HuH-7 (cell line): ENCODE measurements around the gene TMEM220.

Experiments
- DNase-seq: peaks from one replicate; pipeline ENCODE4 v3.0.0; 2011; ENCODE audit warnings: low spot score

Gene TMEM220

DNA sequence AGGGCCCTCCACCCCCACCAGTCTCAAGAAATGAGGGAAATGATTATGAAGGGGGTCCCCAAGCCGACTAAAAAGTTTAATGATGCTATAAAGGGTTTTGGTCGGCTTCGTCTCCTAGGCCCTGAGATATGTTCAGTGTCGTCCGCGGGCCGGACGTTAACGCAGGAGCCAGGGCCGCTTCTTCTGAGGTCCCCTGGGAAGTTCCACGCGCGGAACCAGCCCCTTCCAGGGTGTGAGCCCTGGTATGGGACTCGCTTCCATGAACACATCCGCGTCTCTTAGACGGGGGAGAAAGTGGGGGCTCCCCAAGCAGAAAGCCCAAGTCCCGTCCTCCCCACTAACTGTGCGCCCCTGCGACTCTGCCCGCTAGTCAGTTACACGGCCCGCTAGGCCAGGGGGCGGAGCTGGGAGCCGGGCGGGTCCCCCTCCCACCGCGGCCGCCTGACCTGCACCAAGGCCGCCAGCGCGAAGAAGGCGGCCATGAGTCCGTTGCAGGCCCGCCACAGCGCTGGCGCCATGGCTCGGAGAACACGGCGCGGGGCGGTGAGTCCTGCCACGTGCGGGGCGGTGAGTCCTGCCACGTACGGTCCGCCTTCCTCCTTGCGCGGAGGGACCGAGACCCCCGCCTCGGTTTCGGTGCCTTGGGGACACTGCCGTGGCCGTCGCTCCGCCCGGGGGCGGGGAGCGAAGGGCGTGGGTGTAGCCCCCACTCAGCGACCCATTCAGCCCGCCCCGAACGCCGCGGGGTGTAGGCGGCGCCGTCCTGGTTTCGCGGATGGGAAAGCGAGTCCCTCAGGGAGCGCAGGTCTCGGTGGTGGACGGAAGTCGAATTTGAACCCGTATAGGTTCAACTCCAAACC lies at the start of gene TMEM220:
TSS of gene TMEM220 (minus strand) at position 690 of the 860 bp plus-strand sequence. CDS start at position 518, 172 bp downstream.
- DNase-seq: peak; percentile 55

DNA sequence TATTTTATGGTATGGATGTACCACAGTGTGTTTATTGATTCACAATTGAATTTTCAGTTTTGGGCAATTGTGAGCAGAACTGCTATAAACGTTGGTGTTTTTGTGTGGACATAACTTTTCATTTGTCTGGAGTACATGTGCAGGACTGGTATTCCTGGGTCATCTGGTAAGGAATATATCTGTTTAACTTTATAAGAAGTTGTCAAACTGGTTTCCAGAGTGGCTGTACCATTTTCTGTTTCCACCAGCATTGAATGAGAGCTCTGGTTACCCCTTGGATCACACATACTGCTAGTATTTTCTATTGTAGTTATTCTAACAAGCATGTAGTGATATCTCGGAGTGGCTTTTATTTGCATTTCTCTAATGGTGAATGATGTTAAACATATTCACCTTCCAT lies 49.8 kb upstream of the TMEM220 start:
- DNase-seq: no peak

DNA sequence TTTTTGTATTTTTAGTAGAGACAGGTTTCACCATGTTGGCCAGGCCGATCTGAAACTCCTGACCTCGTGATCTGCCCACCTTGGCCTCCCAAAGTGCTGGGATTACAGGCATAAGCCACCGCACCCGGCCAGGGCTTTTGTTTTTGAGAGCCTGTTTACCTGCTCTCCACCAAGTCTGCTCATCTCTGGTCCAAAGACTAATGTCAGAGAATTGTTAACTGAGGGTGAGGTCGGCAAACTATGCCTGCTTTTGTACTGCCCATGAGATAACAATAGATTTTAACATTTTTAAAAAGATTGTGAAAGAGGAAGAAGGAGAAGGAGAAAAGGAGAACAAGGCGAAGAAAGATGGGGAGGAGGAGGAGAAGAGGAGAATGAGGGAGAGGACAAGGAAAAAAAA lies 48.1 kb upstream of the TMEM220 start:
- DNase-seq: no peak

GRCh38 chr17:10777131-10777807 lies 47.4 kb upstream of the TMEM220 start:
- no peak for DNase-seq

GRCh38 chr17:10776381-10776780 lies 46.6 kb upstream of the TMEM220 start:
- DNase-seq: no peak

GRCh38 chr17:10775740-10776356 lies 46.0 kb upstream of the TMEM220 start:
- no peak for DNase-seq

DNA sequence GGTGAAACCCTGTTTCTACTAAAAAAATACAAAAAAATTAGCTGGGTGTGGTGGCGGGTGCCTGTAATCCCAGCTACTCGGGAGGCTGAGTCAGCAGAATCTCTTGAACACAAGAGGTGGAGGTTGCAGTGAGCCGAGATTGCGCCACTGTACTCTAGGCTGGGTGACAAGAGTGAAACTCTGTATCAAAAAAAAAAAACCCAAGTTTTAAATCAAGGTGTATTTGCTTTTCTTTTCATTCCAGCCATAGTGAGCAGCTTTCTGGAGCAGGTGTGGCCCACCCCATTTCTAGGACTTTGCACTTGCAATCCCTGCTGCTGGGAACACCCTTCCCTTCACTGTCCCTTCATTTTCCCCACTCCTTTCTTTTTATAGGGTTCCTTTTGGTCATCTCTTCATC lies 45.2 kb upstream of the TMEM220 start:
- DNase-seq: no peak

- no peak for DNase-seq
These were observed 43.6 kb upstream of the TMEM220 start for GRCh38 chr17:10773391-10773790.

GRCh38 chr17:10772425-10773380 lies 42.9 kb upstream of the TMEM220 start:
- no peak for DNase-seq

DNA sequence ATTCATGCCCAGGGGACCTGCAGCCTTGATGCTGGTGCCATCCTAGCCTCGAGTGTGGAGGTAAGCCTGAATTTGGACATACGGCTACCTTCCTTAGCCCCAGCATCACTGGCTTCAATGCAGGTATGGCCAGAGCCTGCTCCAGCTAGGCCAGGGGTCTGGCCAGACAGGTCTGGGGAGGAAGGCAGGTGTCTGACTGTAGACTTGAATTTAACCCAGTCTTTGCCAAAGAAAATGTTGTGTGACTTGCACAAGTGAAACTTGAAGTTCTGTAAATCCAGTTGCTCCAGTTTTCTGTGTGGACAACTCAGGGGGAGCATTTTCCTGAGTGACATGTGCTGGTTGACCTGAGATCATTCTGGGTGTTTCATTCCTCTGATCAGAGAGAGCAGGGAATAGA lies 41.3 kb upstream of the TMEM220 start:
- no peak for DNase-seq

DNA sequence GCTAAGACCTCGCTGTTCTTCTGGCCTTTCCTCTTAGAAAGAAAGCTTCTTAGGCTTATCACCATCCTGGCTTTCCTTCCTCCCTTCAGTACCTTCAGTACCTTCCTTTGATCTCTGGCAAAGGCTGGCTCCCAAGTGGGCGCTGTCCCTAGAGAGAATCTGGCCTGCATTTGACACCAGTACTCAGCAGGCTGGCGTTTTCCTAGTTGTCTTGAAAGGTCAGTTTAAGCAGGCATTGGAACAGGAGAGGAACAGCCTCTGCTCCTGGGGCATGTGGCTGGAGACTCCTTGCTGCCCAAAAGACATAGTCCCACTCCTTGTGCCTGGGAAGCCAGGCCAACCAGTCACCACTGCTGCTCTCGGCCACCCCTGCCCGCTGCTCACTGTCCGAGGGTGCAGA lies 40.0 kb upstream of the TMEM220 start:
- no peak for DNase-seq

GRCh38 chr17:10768750-10769251 lies 39.0 kb upstream of the TMEM220 start:
- no peak for DNase-seq

DNA sequence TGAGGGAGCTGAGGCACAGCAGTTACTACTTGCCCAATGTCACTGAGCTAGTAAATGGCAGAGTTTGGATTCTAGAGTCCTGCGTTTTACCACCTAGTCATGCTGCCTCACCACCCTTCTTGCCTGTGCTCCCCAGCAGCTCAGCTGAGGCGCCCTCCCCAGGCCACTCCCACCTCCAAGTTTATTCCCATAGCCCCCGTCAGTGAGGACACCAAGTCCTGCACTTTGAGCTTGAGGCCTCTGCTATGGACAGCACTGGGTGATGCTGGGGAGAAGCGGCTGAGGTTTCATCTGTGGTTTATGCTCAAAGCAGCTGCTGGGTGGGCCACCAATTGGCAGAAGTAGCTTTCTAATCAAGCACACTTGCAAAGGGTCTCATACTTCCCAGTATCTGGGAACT lies 37.4 kb upstream of the TMEM220 start:
- no peak for DNase-seq

- DNase-seq: no peak
These were observed 32.2 kb upstream of the TMEM220 start for GRCh38 chr17:10762037-10762436.

DNA sequence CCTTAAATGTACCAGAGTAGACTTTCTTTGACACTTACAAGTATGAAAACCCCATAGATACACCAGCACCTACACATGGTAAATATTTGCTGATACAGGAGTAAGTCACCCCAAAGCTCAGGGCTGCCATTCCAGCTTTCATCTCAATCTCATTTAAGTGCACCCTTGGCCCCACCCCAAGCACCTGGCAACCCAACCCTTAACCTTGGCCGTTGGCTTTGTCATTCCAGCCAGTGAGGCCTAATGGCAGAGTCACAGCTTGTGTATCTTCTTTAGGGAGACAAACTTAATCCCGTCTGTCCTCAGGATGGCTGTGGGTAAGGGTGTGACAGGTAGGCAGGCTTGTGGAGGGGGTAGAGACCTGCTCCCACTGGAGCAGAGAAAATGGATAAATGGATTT lies 31.5 kb upstream of the TMEM220 start:
- DNase-seq: no peak

- DNase-seq: no peak
These were observed 28.2 kb upstream of the TMEM220 start for GRCh38 chr17:10758062-10758461.

- no peak for DNase-seq
These were observed 27.8 kb upstream of the TMEM220 start for GRCh38 chr17:10757647-10758046.

- peak; percentile 63 for DNase-seq
These were observed 27.2 kb upstream of the TMEM220 start for GRCh38 chr17:10757067-10757466.

DNA sequence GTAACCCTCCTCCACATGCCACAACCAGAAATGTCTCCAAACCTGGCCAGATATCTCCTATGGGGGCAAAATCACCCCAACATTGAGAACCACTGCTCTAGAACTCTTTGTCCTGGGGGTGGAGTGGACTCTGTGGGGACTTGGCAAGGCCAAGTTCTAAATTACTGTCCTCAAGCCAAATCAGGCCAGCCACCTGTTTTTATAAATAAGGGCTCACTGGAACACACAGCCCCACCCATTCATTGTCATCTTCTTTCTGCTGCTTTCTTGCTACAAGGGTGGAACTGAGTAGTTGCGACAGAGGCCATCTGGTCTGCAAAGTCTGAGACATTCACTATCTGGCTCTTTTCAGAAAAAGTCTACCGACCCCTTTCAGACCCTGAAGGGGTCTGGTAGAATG lies 26.8 kb upstream of the TMEM220 start:
- no peak for DNase-seq

DNA sequence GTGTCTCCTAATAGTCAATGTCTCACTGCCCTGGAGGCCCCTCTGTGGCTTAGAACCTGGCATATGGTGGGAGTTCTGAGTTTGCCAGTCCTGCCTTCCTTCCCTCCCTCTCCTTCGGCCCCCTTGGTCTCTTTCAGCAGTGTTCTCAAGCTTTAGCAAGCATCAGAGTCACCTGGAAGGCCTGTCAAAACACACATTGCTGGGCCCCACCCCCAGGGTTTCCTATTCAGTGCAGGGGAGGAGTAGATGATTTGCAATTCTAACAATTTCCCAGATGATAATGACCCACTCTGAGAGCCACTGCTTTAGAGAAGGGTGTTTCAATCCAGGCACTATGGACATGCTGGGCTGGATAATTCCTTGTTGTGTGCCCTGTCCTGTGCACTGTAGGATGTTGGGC lies 26.4 kb upstream of the TMEM220 start:
- no peak for DNase-seq

DNA sequence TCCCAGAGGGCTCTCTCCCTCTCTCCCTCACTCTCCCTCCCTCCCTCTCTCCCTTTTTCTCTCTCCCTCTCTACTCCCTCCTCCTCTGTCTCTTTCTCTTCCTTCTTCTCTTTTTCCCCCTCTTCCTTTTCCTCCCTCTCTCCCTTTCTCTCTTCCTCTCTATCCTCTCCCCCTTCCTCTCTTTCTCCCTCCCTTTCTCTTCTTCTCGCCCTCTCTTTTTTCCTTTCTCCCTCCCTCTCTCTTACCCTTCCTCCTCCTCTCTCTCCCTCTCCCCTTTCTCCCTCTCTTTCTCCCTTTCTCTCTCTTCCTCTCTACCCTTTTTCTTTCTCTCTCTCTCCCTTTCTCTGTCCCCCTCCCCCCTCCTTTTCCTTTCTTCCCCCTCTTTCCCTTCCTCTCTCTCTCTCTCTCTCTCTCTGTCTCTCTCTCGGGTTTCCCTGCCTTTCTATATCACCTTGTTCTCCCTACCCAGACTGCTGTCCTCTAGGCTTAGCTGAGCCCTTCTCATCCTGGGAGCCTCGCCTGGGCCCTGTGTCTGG lies 25.8 kb upstream of the TMEM220 start:
- DNase-seq: no peak
